ENCODE data around the gene MRPL12.

Gene MRPL12

GRCh38 chr17:81741594-81742452 is 38.7 kb downstream of the MRPL12 start:
- DNase-seq = no peak
